GM23338 (cell line): Measurements from ENCODE around the gene MAOA. TPM values are rescaled to one million over a fixed set of nuclear protein-coding genes. Genes with fewer than 3 reads are reported as not detected.

Source experiments
- ATAC-seq: fragments of 200-7000 bp; cut with Tn5 transposase; 3 replicates; pipeline ENCODE4 v1.9.1; 2020
- DNase-seq: peaks from one replicate; pipeline ENCODE4 v3.0.0-alpha.2; 2015; ENCODE audit warnings: low spot score
- H2AFZ ChIP-seq: fragments of 200-600 bp; sonication (generic); 2 replicates; pipeline ENCODE4 v1.8.0; 2016; ENCODE audit warnings: antibody characterized with exemption, mild to moderate bottlenecking, moderate library complexity
- H3F3A ChIP-seq: fragments of 200-600 bp; sonication (generic); replicated peaks from 2 replicates; pipeline ENCODE4 v1.8.0; 2017; ENCODE audit warnings: antibody characterized with exemption, mixed run types, low read depth
- H3K27ac ChIP-seq: fragments of 200-600 bp; sonication (generic); 2 replicates; pipeline ENCODE4 v1.6.1; 2016; ENCODE audit warnings: low read depth
- H3K27me3 ChIP-seq: fragments of 200-600 bp; sonication (generic); 2 replicates; pipeline ENCODE4 v1.8.0; 2016; ENCODE audit warnings: mild to moderate bottlenecking, mixed run types, moderate library complexity; ENCODE audit not compliant: insufficient read depth
- H3K36me3 ChIP-seq: fragments of 200-600 bp; sonication (generic); 2 replicates; pipeline ENCODE4 v1.8.0; 2016; ENCODE audit warnings: mild to moderate bottlenecking; ENCODE audit not compliant: insufficient read depth
- H3K4me1 ChIP-seq: fragments of 200-600 bp; sonication (generic); 2 replicates; pipeline ENCODE4 v1.8.0; 2016; ENCODE audit warnings: mild to moderate bottlenecking, moderate library complexity; ENCODE audit not compliant: insufficient read depth
- H3K4me2 ChIP-seq: fragments of 200-600 bp; sonication (generic); 2 replicates; pipeline ENCODE4 v1.7.1; 2017; ENCODE audit warnings: mixed run types
- H3K4me3 ChIP-seq: fragments of 200-600 bp; sonication (generic); 2 replicates; pipeline ENCODE4 v1.6.1; 2016; ENCODE audit warnings: mixed run types
- H3K79me2 ChIP-seq: fragments of 200-600 bp; sonication (generic); replicated peaks from 2 replicates; pipeline ENCODE4 v1.8.0; 2017; ENCODE audit warnings: mild to moderate bottlenecking; ENCODE audit not compliant: insufficient read depth
- H3K9me2 ChIP-seq: fragments of 200-600 bp; sonication (generic); 2 replicates; pipeline ENCODE4 v1.8.0; 2017; ENCODE audit not compliant: insufficient read depth
- H4K20me1 ChIP-seq: fragments of 200-600 bp; sonication (generic); replicated peaks from 2 replicates; pipeline ENCODE4 v1.8.0; 2017; ENCODE audit warnings: mild to moderate bottlenecking; ENCODE audit not compliant: insufficient read depth
- H3K27ac Mint-ChIP-seq: 2 replicates; pipeline ENCODE4 v1.8.0; 2020; ENCODE audit warnings: inconsistent platforms, mild to moderate bottlenecking, moderate library complexity, mixed read lengths
- H3K27me3 Mint-ChIP-seq: 3 replicates; pipeline ENCODE4 v1.8.0; 2022; ENCODE audit warnings: low read depth, mild to moderate bottlenecking, moderate library complexity, mixed read lengths, inconsistent platforms; ENCODE audit not compliant: insufficient read depth, poor library complexity
- H3K36me3 Mint-ChIP-seq: 3 replicates; pipeline ENCODE4 v1.8.0; 2021; ENCODE audit warnings: low read depth, mild to moderate bottlenecking, inconsistent platforms, moderate library complexity, mixed read lengths
- H3K4me1 Mint-ChIP-seq: 3 replicates; pipeline ENCODE4 v1.8.0; 2020; ENCODE audit warnings: mild to moderate bottlenecking, inconsistent platforms, mixed read lengths
- H3K4me3 Mint-ChIP-seq: 3 replicates; pipeline ENCODE4 v1.8.0; 2021; ENCODE audit warnings: moderate library complexity, mild to moderate bottlenecking, inconsistent platforms, mixed read lengths
- H3K9me3 Mint-ChIP-seq: 3 replicates; pipeline ENCODE4 v1.8.0; 2020; ENCODE audit warnings: moderate library complexity, mild to moderate bottlenecking, inconsistent platforms, mixed read lengths
- CREB1 ChIP-seq: fragments of 250-450 bp; sonication (Bioruptor Pico); IDR thresholded peaks from 2 replicates; pipeline ENCODE4 v1.5.0; 2020; ENCODE audit warnings: low read depth, mild to moderate bottlenecking, moderate library complexity
- ETS1 ChIP-seq: IDR thresholded peaks from 2 replicates; pipeline ENCODE4 v1.6.1; 2016; ENCODE audit warnings: antibody characterized with exemption
- EZH2 ChIP-seq: fragments of 200-600 bp; sonication (generic); IDR thresholded peaks from one replicate; pipeline ENCODE4 v1.8.0; 2017; ENCODE audit warnings: antibody characterized with exemption, mild to moderate bottlenecking, low read depth; ENCODE audit not compliant: unreplicated experiment
- EZH2phosphoT487 ChIP-seq: fragments of 200-600 bp; sonication (generic); IDR thresholded peaks from one replicate; pipeline ENCODE4 v1.8.1; 2018; ENCODE audit warnings: antibody characterized with exemption; ENCODE audit not compliant: unreplicated experiment
- JUNB ChIP-seq: IDR thresholded peaks from one replicate; pipeline ENCODE4 v1.6.1; 2016; ENCODE audit warnings: antibody characterized with exemption; ENCODE audit not compliant: unreplicated experiment
- NANOG ChIP-seq: IDR thresholded peaks from 2 replicates; pipeline ENCODE4 v1.6.1; 2016; ENCODE audit warnings: antibody characterized with exemption, borderline replicate concordance
- POLR2AphosphoS5 ChIP-seq: IDR thresholded peaks from 2 replicates; pipeline ENCODE4 v1.6.1; 2016; ENCODE audit warnings: antibody characterized with exemption, low read depth
- STAT1 ChIP-seq: IDR thresholded peaks from one replicate; pipeline ENCODE4 v1.6.1; 2016; ENCODE audit warnings: antibody characterized with exemption; ENCODE audit not compliant: unreplicated experiment
- ZNF114 ChIP-seq: fragments of 250-450 bp; sonication (Bioruptor Pico); IDR thresholded peaks from 2 replicates; pipeline ENCODE4 v1.5.0; 2020; ENCODE audit warnings: mild to moderate bottlenecking, moderate library complexity
- ZNF331 ChIP-seq: fragments of 250-450 bp; sonication (Bioruptor Pico); IDR thresholded peaks from 2 replicates; pipeline ENCODE4 v1.5.0; 2020; ENCODE audit warnings: low read depth, mild to moderate bottlenecking, moderate library complexity
- ZNF462 ChIP-seq: fragments of 250-450 bp; sonication (Bioruptor Pico); IDR thresholded peaks from 2 replicates; pipeline ENCODE4 v1.5.0; 2020; ENCODE audit warnings: mild to moderate bottlenecking, moderate library complexity
- polyA plus RNA-seq: library from polyadenylated mRNA; unstranded; fragments of >200 nt; fragmentation: Nextera tagmentation; extraction: Ambion mirVana; gene quantifications from 2 replicates; pipeline ENCODE4 v1.2.1, GENCODE V29; 2016
- total RNA-seq: library from RNA; depleted of rRNA; stranded (reverse); fragments of >200 nt; shearing (Covaris generic); gene quantifications from 2 replicates; pipeline ENCODE4 v1.2.3, GENCODE V29; 2014
- TF ChIP-seq, protein P1 (sequence below), 2 experiments: fragments of 200-600 bp in 1 of 2; sonication (generic) in 1 of 2; conservative IDR thresholded peaks; 2 replicates each; pipeline versions ENCODE4 v1.5.1 to v1.6.1; 2016 to 2017; ENCODE audit warnings: antibody characterized with exemption in 2 of 2, low read depth in 2 of 2, mild to moderate bottlenecking in 2 of 2, moderate library complexity in 1 of 2
- TF ChIP-seq, protein P2 (sequence below): IDR thresholded peaks from one replicate; pipeline ENCODE4 v1.6.1; 2018; ENCODE audit warnings: antibody characterized with exemption; ENCODE audit not compliant: unreplicated experiment

MAOA gene
- total and polyA plus RNA-seq, 2 experiments from 2014 or later: 3.2 to 5.2 TPM

DNA sequence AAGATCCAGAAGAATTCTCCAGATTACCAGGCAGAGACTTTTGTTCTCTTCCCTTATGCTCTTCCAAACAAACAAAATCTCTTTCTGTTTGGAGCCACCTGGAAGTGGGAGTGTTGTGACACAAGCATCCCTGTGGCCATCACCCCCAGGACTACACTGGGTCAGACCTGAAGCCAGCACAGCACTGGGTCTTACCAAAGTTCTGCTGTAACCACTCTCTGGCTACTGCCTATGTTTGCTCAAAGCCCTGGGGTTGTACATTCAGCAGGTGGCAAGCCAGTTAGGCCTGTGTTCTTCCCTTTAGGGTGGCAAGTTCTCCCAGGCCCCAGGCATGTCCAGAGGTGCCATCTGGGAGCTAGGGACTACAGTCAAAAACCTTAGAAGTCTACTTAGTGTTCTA, 43.7 kb upstream of the MAOA start:
- Histone ChIP-seq H3K27ac (no peak overlapping the region), H3K4me2 (no peak overlapping the region), H3K4me1 (peaks cover 17% of the 10 kb centered on the region), H3K79me2 (no peaks in the 10 kb centered on the region), H3K9me2 (0 out of 2 replicates have a peak, but pooled peaks cover 3% of the 10 kb centered on the region), H3K36me3 (no peaks in the 10 kb centered on the region), H3K27me3 (no peaks in the 10 kb centered on the region), H3F3A (no peaks in the 10 kb centered on the region), H4K20me1 (no peaks in the 10 kb centered on the region), H2AFZ (no peak overlapping the region), H3K4me3 (no peak overlapping the region)
- ATAC-seq: no peak
- Mint-ChIP-seq H3K27ac (no peak overlapping the region), H3K4me3 (no peak overlapping the region), H3K27me3 (peaks cover 3% of the 10 kb centered on the region), H3K9me3 (no peaks in the 10 kb centered on the region; the same call in 1 of the 3 replicates), H3K36me3 (peaks cover 10% of the 10 kb centered on the region; the same call in 2 of the 3 replicates), H3K4me1 (peaks cover 14% of the 10 kb centered on the region)
- no peak for DNase-seq
- no peak for TF ChIP-seq NANOG
- TF ChIP-seq, protein P1, sequence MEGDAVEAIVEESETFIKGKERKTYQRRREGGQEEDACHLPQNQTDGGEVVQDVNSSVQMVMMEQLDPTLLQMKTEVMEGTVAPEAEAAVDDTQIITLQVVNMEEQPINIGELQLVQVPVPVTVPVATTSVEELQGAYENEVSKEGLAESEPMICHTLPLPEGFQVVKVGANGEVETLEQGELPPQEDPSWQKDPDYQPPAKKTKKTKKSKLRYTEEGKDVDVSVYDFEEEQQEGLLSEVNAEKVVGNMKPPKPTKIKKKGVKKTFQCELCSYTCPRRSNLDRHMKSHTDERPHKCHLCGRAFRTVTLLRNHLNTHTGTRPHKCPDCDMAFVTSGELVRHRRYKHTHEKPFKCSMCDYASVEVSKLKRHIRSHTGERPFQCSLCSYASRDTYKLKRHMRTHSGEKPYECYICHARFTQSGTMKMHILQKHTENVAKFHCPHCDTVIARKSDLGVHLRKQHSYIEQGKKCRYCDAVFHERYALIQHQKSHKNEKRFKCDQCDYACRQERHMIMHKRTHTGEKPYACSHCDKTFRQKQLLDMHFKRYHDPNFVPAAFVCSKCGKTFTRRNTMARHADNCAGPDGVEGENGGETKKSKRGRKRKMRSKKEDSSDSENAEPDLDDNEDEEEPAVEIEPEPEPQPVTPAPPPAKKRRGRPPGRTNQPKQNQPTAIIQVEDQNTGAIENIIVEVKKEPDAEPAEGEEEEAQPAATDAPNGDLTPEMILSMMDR (conservative IDR thresholded peaks at IDR 0.05; ENCODE audit: low read depth in 2 of 2): no peak
- TF ChIP-seq JUNB: no peak
- TF ChIP-seq, protein P2, sequence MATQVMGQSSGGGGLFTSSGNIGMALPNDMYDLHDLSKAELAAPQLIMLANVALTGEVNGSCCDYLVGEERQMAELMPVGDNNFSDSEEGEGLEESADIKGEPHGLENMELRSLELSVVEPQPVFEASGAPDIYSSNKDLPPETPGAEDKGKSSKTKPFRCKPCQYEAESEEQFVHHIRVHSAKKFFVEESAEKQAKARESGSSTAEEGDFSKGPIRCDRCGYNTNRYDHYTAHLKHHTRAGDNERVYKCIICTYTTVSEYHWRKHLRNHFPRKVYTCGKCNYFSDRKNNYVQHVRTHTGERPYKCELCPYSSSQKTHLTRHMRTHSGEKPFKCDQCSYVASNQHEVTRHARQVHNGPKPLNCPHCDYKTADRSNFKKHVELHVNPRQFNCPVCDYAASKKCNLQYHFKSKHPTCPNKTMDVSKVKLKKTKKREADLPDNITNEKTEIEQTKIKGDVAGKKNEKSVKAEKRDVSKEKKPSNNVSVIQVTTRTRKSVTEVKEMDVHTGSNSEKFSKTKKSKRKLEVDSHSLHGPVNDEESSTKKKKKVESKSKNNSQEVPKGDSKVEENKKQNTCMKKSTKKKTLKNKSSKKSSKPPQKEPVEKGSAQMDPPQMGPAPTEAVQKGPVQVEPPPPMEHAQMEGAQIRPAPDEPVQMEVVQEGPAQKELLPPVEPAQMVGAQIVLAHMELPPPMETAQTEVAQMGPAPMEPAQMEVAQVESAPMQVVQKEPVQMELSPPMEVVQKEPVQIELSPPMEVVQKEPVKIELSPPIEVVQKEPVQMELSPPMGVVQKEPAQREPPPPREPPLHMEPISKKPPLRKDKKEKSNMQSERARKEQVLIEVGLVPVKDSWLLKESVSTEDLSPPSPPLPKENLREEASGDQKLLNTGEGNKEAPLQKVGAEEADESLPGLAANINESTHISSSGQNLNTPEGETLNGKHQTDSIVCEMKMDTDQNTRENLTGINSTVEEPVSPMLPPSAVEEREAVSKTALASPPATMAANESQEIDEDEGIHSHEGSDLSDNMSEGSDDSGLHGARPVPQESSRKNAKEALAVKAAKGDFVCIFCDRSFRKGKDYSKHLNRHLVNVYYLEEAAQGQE: no peak
- TF ChIP-seq EZH2: no peak
- TF ChIP-seq ZNF462: no peak
- no peak for TF ChIP-seq ZNF114
- TF ChIP-seq ETS1: no peak
- TF ChIP-seq CREB1 (CRISPR knock-in tag): no peak
- no peak for TF ChIP-seq EZH2phosphoT487
- TF ChIP-seq STAT1: no peak
- TF ChIP-seq POLR2AphosphoS5: no peak
- no peak for TF ChIP-seq ZNF331
